ENCODE data around the gene NCSTN.
"Not testable (repeated sequence)": the region's sequence is repeated elsewhere in the genome, so short reads cannot be mapped to it uniquely, and the experiment has no call there.

The NCSTN gene

GRCh38 chr1:160373696-160374095, 30.5 kb downstream of the NCSTN start:
- DNase-seq, result no peak

GRCh38 chr1:160374306-160375110, 31.3 kb downstream of the NCSTN start:
- peak; percentile 41 for DNase-seq

DNA sequence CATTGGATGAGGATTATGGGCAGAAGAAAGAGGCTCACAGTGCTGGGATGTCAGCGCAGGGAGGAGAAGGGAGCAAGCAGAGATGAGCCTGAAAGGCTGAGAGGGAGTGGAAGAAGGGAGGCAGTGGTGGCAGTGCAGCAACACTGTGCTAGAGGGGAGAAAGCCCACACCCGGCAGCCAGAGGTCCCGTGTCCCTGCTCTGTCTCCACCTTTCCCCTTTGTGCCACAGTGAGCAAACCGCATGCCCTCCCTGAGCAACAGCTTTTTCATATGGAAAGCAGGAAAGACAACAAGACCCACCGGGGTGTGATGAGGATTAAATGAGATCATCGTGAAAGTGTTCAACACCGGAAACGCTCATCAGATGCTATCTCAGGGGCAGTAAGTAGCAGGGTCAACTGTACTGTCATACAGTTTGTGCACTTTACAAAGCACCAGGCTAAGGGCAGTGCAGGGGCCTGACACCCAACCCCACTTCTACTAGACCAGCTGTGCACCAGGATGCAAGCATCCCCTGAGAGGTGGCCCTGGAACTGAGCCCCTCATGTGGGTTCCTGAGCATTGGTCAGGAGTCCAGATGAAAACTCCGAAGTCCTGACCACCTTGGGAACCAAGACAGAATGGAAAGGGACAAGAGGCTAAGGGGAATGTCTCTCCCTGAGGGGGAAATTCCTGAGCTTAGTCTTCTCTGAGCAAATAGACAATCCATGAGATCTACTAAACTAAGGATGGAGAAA, 32.8 kb downstream of the NCSTN start:
- DNase-seq, result peak; percentile 60

GRCh38 chr1:160376525-160377131, 33.4 kb downstream of the NCSTN start:
- DNase-seq, result peak; percentile 57

DNA sequence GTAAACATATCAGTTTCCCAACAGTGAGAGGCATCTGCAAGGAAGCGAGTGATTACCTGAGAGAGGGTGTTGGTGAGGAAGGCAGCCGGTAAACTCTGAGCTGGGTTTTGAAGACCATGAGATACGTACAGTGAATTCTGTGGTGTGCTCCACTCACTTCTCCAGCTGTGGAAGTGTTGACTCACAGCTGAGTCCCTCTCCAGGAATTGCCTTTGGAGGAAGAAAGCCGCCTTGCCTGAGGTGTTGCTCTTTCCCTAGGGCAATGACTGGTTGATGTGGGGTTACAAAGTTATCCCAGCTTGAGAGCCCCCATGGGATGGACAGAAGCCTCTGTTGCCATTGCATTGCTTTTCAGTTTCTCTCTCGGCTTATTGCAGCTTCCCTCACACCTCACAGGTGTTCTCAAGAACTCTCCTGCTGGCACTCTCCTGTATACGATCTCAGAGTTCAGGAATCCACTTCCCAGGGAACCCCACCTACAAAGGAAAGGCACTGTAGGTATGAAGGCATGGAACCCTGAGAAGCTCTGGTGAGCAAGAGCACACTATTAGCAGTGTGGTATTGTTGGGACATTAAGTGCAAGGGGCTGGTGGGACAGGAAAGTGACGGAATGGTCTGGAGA, 34.5 kb downstream of the NCSTN start:
- no peak for DNase-seq

GRCh38 chr1:160384812-160385211, 41.6 kb downstream of the NCSTN start:
- not testable (repeated sequence) for DNase-seq

- DNase-seq, result not testable (repeated sequence)
Measured at GRCh38 chr1:160388406-160388805, 45.2 kb downstream of the NCSTN start.

DNA sequence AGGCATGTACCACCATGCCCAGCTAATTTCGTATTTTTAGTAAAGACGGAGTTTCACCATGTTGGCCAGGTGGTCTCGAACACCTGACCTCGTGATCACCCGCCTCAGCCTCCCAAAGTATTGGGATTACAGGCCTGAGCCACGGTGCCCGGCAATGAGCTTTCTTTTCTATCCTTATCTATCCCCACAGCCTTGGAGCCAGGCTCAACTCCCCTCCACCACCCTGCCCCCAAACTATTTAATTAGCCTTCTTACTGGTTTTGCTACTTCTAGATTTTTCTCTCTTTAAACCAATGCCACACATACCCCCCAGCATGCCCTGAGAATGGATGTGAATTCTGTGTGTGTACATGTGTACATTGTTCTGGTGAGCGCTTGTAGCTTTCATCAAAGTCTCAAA, 51.5 kb downstream of the NCSTN start:
- no peak for DNase-seq

- no peak for DNase-seq
Measured at GRCh38 chr1:160397651-160398050, 54.5 kb downstream of the NCSTN start.

DNA sequence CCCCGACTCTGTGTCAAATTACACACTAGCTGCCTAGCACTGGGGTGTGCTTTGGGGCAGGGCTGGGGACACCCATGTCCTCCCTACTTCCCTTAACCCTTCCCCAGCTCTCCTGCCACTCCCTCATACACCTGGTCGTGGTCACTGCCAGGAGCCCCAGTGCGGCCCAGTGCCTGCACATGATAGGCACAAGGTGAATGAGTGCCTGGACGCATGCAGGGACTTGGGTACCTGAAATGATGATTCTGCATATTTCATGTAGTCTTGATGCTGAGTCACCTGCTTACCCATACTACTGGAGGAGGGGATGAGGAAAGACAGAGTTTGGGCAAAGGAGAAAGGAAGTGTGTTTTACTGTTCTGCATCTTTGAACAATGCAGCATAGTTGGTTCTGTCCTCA, 55.6 kb downstream of the NCSTN start:
- DNase-seq, result no peak

DNA sequence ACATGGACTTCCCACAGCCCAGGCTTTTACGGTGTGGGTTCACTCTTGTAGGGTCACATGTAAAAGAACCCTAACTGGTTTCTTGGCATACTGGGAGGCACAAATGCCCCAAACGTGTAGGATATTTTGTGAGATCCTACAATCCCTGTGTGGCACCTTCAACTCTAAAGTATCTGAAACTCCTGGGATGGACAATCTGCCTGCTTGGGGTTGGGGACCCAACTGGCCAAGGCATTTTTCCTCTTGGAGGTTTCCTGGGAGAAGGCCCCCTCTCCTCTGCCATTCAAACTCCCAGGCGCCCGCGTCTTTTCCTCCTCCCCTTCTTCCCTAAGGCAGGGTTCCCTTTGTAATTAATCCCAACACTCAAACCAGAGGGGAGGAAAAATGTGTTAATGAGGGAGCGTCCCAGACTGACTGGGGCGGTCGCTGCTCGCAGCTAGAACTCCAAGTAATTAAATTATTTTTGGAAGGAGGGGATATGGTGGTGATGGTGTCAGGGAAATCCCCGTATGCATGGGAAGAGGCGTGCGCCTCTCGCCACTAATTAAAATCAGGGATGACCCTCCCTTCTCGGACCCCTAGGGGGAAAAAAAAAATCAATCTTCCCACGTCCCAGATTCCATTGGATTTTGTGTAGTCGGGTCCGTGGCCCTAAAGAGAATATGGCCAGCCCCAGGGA, 56.5 kb downstream of the NCSTN start:
- no peak for DNase-seq

GRCh38 chr1:160400223-160400645, 57.1 kb downstream of the NCSTN start, which contains the start of gene VANGL2:
Gene VANGL2 (plus strand): TSS chr1:160400564. CDS start chr1:160415838, 15,274 bp downstream.
- peak; percentile 77 for DNase-seq

DNA sequence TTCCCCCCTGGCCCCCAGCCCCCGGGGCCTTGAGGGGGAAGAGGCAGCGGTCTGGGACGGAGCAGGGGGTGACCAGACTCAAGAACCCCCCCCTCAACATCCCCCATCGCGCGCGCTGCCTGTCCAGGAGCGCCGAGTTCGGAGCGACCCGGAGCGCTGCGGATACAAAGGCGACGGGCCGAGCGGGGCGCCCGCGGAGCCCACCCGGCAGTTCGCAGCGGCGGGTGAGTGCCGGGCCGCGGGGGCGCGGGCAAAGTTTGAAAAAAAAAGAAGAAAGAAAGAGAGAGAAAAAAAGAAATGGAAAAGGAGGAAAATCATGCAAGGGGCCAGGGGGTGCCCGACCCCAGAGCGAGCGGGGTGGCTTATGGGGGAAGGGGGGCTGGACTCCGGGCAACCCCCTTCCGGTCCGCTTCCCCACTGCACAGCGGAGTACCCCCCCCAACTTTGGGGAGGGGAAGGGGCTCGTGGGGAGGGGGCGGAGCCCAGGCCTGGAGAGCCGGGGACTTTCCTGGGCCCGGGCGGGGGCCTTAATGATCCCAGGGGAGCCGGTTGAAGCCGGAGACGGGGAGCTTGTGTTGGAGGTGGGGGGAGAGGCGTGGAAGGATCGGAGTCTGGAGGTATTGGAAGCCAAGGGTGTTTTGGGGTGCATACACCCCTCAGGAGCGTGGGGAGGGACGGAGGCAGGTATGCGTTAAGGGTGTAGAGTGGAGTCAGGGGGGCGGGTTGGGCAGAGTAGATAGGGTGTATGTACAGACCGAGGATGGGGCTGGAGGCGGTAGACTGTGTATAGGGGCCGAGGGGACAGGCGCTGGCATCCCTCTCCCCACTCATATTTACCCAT, 57.7 kb downstream of the NCSTN start:
- DNase-seq, result peak; percentile 63

- no peak for DNase-seq
Measured at GRCh38 chr1:160401487-160401805, 58.3 kb downstream of the NCSTN start.

- DNase-seq, result no peak
Measured at GRCh38 chr1:160402001-160402795, 59.0 kb downstream of the NCSTN start.

- no peak for DNase-seq
Measured at GRCh38 chr1:160403244-160403643, 60.1 kb downstream of the NCSTN start.

GRCh38 chr1:160404094-160404493, 60.9 kb downstream of the NCSTN start:
- DNase-seq, result no peak

- no peak for DNase-seq
Measured at GRCh38 chr1:160405331-160405877, 62.2 kb downstream of the NCSTN start.

GRCh38 chr1:160406131-160406968, 63.2 kb downstream of the NCSTN start:
- DNase-seq, result peak; percentile 32
